ENCODE data around the gene ZNF593OS.

ZNF593OS gene

GRCh38 chr1:26164861-26165842 is 6.5 kb downstream of the ZNF593OS start:
- Histone ChIP-seq H3K9me2 (ENCODE audit: low read depth, low read length) (no peaks in the 10 kb centered on the region), H3F3A (ENCODE audit: insufficient read depth, low read length) (no peaks in the 10 kb centered on the region), H3K4me3 (ENCODE audit: low read depth, low read length, poor library complexity, severe bottlenecking) (no peak overlapping the region), H3K4me2 (ENCODE audit: low read length) (no peak overlapping the region), H3K4me1 (ENCODE audit: insufficient read depth, low read length, severe bottlenecking) (peaks cover 13% of the 10 kb centered on the region), H4K20me1 (ENCODE audit: insufficient read depth, low read length) (no peaks in the 10 kb centered on the region), H3K9me3 (ENCODE audit: low read length) (no peaks in the 10 kb centered on the region), H3K27ac (ENCODE audit: low read depth, low read length, poor library complexity, severe bottlenecking) (no peak overlapping the region), H3K9ac (ENCODE audit: low read length) (no peak overlapping the region), H3K36me3 (ENCODE audit: insufficient read depth, low read length) (no peaks in the 10 kb centered on the region), H3K27me3 (ENCODE audit: insufficient read depth, low read length) (peaks cover 7% of the 10 kb centered on the region; the same call in 1 of the 2 replicates), H2AFZ (ENCODE audit: low read length) (no peak overlapping the region), H3K79me2 (ENCODE audit: insufficient read depth, low read length) (no peaks in the 10 kb centered on the region)
- no peak for TF ChIP-seq CTCF (IDR thresholded peaks at IDR 0.05; ENCODE audit: low read length)
- TF ChIP-seq EZH2 (IDR thresholded peaks at IDR 0.05; ENCODE audit: borderline replicate concordance, low read length), result no peak

- H3K9me3 ChIP-seq (ENCODE audit: low read length), result no peaks in the 10 kb centered on the region
- H3K9ac ChIP-seq (ENCODE audit: low read length), result no peak overlapping the region; the same call in 1 of the 2 replicates
- no peaks in the 10 kb centered on the region for H3K36me3 ChIP-seq (ENCODE audit: insufficient read depth, low read length)
- peaks cover 13% of the 10 kb centered on the region for H3K4me1 ChIP-seq (ENCODE audit: insufficient read depth, low read length, severe bottlenecking)
- no peak overlapping the region for H3K27ac ChIP-seq (ENCODE audit: low read depth, low read length, poor library complexity, severe bottlenecking)
- peak overlapping the region; percentile 61 for H3K4me2 ChIP-seq (ENCODE audit: low read length)
- H2AFZ ChIP-seq (ENCODE audit: low read length), result no peak overlapping the region
- no peaks in the 10 kb centered on the region for H4K20me1 ChIP-seq (ENCODE audit: insufficient read depth, low read length)
- H3K79me2 ChIP-seq (ENCODE audit: insufficient read depth, low read length), result no peaks in the 10 kb centered on the region
- H3K27me3 ChIP-seq (ENCODE audit: insufficient read depth, low read length), result peaks cover 7% of the 10 kb centered on the region; the same call in 1 of the 2 replicates
- TF ChIP-seq CTCF (IDR thresholded peaks at IDR 0.05; ENCODE audit: low read length) (peak; percentile 55), EZH2 (IDR thresholded peaks at IDR 0.05; ENCODE audit: borderline replicate concordance, low read length) (no peak)
- H3K9me2 ChIP-seq (ENCODE audit: low read depth, low read length), result no peaks in the 10 kb centered on the region
- peak overlapping the region; percentile 49 for H3K4me3 ChIP-seq (ENCODE audit: low read depth, low read length, poor library complexity, severe bottlenecking)
- H3F3A ChIP-seq (ENCODE audit: insufficient read depth, low read length), result no peaks in the 10 kb centered on the region
These were observed 7.4 kb downstream of the ZNF593OS start for GRCh38 chr1:26164036-26164860.

GRCh38 chr1:26163684-26164035 is 8.0 kb downstream of the ZNF593OS start:
- no peaks in the 10 kb centered on the region for H4K20me1 ChIP-seq (ENCODE audit: insufficient read depth, low read length)
- H3K9me3 ChIP-seq (ENCODE audit: low read length), result no peaks in the 10 kb centered on the region
- H3K36me3 ChIP-seq (ENCODE audit: insufficient read depth, low read length), result no peaks in the 10 kb centered on the region
- H3F3A ChIP-seq (ENCODE audit: insufficient read depth, low read length), result no peaks in the 10 kb centered on the region
- peak overlapping the region; percentile 61 for H3K4me2 ChIP-seq (ENCODE audit: low read length)
- H3K9ac ChIP-seq (ENCODE audit: low read length), result no peak overlapping the region
- H3K27me3 ChIP-seq (ENCODE audit: insufficient read depth, low read length), result peaks cover 7% of the 10 kb centered on the region; the same call in 1 of the 2 replicates
- H3K9me2 ChIP-seq (ENCODE audit: low read depth, low read length), result no peaks in the 10 kb centered on the region
- no peak overlapping the region for H3K27ac ChIP-seq (ENCODE audit: low read depth, low read length, poor library complexity, severe bottlenecking)
- H3K4me3 ChIP-seq (ENCODE audit: low read depth, low read length, poor library complexity, severe bottlenecking), result peak overlapping the region; percentile 49
- peaks cover 13% of the 10 kb centered on the region for H3K4me1 ChIP-seq (ENCODE audit: insufficient read depth, low read length, severe bottlenecking)
- no peaks in the 10 kb centered on the region for H3K79me2 ChIP-seq (ENCODE audit: insufficient read depth, low read length)
- no peak for TF ChIP-seq EZH2 (IDR thresholded peaks at IDR 0.05; ENCODE audit: borderline replicate concordance, low read length)
- no peak for TF ChIP-seq CTCF (IDR thresholded peaks at IDR 0.05; ENCODE audit: low read length)
- no peak overlapping the region for H2AFZ ChIP-seq (ENCODE audit: low read length)
